MG63 (cell line): ENCODE measurements around the gene ZBTB11. TPM values are rescaled to one million over a fixed set of nuclear protein-coding genes. Genes with fewer than 3 reads are reported as not detected.
"Not testable (repeated sequence)": the region's sequence is repeated elsewhere in the genome, so short reads cannot be mapped to it uniquely, and the experiment has no call there.

Experiments used
- DNase-seq: peaks from one replicate; pipeline ENCODE4 v3.0.0-alpha.2; 2020
- H3K27me3 ChIP-seq: fragments of 250-450 bp; sonication (Bioruptor Pico); 2 replicates; pipeline ENCODE4 v1.5.1; 2020; ENCODE audit warnings: mild to moderate bottlenecking, moderate library complexity
- H3K36me3 ChIP-seq: fragments of 250-450 bp; sonication (Bioruptor Pico); 2 replicates; pipeline ENCODE4 v1.5.1; 2020; ENCODE audit warnings: mild to moderate bottlenecking, moderate library complexity
- H3K4me3 ChIP-seq: fragments of 250-450 bp; sonication (Bioruptor Pico); 2 replicates; pipeline ENCODE4 v1.5.1; 2020; ENCODE audit warnings: mild to moderate bottlenecking, moderate library complexity
- H3K9me3 ChIP-seq: fragments of 250-450 bp; sonication (Bioruptor Pico); 2 replicates; pipeline ENCODE4 v1.5.1; 2020; ENCODE audit warnings: mild to moderate bottlenecking, moderate library complexity
- total RNA-seq: library from RNA; depleted of rRNA; stranded (reverse); fragments of >200 nt; shearing (Covaris generic); gene quantifications from 2 replicates; pipeline ENCODE4 v1.2.3, GENCODE V29; 2014; ENCODE audit warnings: low replicate concordance

ZBTB11 gene
- total RNA-seq, 1 experiment from 2014 or later: 22.0 TPM

- Histone ChIP-seq H3K36me3 (peaks cover 83% of the 10 kb centered on the region), H3K27me3 (no peaks in the 10 kb centered on the region), H3K4me3 (no peak overlapping the region), H3K9me3 (no peaks in the 10 kb centered on the region)
- no peak for DNase-seq
Measured at GRCh38 chr3:101667844-101668243, 9.1 kb downstream of the ZBTB11 start.

- Histone ChIP-seq H3K9me3 (no peaks in the 10 kb centered on the region), H3K4me3 (no peak overlapping the region), H3K36me3 (peaks cover 85% of the 10 kb centered on the region), H3K27me3 (no peaks in the 10 kb centered on the region)
- DNase-seq: no peak
Measured at GRCh38 chr3:101667331-101667730, 9.6 kb downstream of the ZBTB11 start.

- Histone ChIP-seq H3K27me3 (no peaks in the 10 kb centered on the region), H3K36me3 (peaks cover 83% of the 10 kb centered on the region)
Measured at GRCh38 chr3:101665851-101666250, 11.1 kb downstream of the ZBTB11 start.

GRCh38 chr3:101665357-101665756, 11.6 kb downstream of the ZBTB11 start:
- Histone ChIP-seq H3K36me3 (peaks cover 84% of the 10 kb centered on the region), H3K4me3 (no peak overlapping the region), H3K27me3 (no peaks in the 10 kb centered on the region), H3K9me3 (no peaks in the 10 kb centered on the region)
- DNase-seq: no peak

More at GRCh38 chr3:101665851-101666250, 11.1 kb downstream of the ZBTB11 start:
- Histone ChIP-seq H3K9me3 (no peaks in the 10 kb centered on the region), H3K4me3 (no peak overlapping the region)
- no peak for DNase-seq

GRCh38 chr3:101660714-101661113, 16.2 kb downstream of the ZBTB11 start:
- Histone ChIP-seq H3K36me3 (peaks cover 82% of the 10 kb centered on the region), H3K4me3 (no peak overlapping the region), H3K9me3 (no peaks in the 10 kb centered on the region), H3K27me3 (no peaks in the 10 kb centered on the region)
- DNase-seq: no peak

- DNase-seq: no peak
- Histone ChIP-seq H3K4me3 (no peak overlapping the region), H3K27me3 (no peaks in the 10 kb centered on the region), H3K9me3 (no peaks in the 10 kb centered on the region), H3K36me3 (peaks cover 79% of the 10 kb centered on the region)
Measured at GRCh38 chr3:101656651-101657050, 20.3 kb downstream of the ZBTB11 start.

GRCh38 chr3:101646726-101647125, 30.2 kb downstream of the ZBTB11 start:
- Histone ChIP-seq H3K9me3 (0 out of 2 replicates have a peak, but pooled peaks cover 3% of the 10 kb centered on the region), H3K27me3 (no peaks in the 10 kb centered on the region), H3K36me3 (peaks cover 45% of the 10 kb centered on the region), H3K4me3 (no peak overlapping the region)
- DNase-seq: no peak

- Histone ChIP-seq H3K27me3 (no peaks in the 10 kb centered on the region), H3K36me3 (peaks cover 21% of the 10 kb centered on the region), H3K4me3 (no peak overlapping the region), H3K9me3 (0 out of 2 replicates have a peak, but pooled peaks cover 3% of the 10 kb centered on the region)
- DNase-seq: peak; percentile 72
Measured at GRCh38 chr3:101643861-101644613, 32.9 kb downstream of the ZBTB11 start.

GRCh38 chr3:101643009-101643844, 33.7 kb downstream of the ZBTB11 start:
- H3K36me3 ChIP-seq: peaks cover 13% of the 10 kb centered on the region
- H3K27me3 ChIP-seq: no peaks in the 10 kb centered on the region
- H3K4me3 ChIP-seq: no peak overlapping the region
- 0 out of 2 replicates have a peak, but pooled peaks cover 3% of the 10 kb centered on the region for H3K9me3 ChIP-seq
- no peak for DNase-seq

GRCh38 chr3:101642441-101642840, 34.5 kb downstream of the ZBTB11 start:
- DNase-seq: no peak
- Histone ChIP-seq H3K27me3 (no peaks in the 10 kb centered on the region), H3K4me3 (no peak overlapping the region), H3K36me3 (peaks cover 12% of the 10 kb centered on the region), H3K9me3 (0 out of 2 replicates have a peak, but pooled peaks cover 3% of the 10 kb centered on the region)

GRCh38 chr3:101641397-101642115, 35.4 kb downstream of the ZBTB11 start:
- H3K27me3 ChIP-seq, H3K4me3 ChIP-seq, H3K9me3 ChIP-seq, DNase-seq: not testable (repeated sequence)
- peaks cover 10% of the 10 kb centered on the region for H3K36me3 ChIP-seq

- H3K27me3 ChIP-seq: no peaks in the 10 kb centered on the region
- DNase-seq: no peak
- no peak overlapping the region for H3K4me3 ChIP-seq
- peaks cover 1% of the 10 kb centered on the region for H3K36me3 ChIP-seq
- H3K9me3 ChIP-seq: no peaks in the 10 kb centered on the region
Measured at GRCh38 chr3:101640256-101640655, 36.7 kb downstream of the ZBTB11 start.

- no peak for DNase-seq
- Histone ChIP-seq H3K36me3 (no peaks in the 10 kb centered on the region; the same call in 1 of the 2 replicates), H3K9me3 (no peaks in the 10 kb centered on the region), H3K4me3 (no peak overlapping the region), H3K27me3 (no peaks in the 10 kb centered on the region)
Measured at GRCh38 chr3:101639280-101639963, 37.5 kb downstream of the ZBTB11 start.

GRCh38 chr3:101638261-101638745, 38.6 kb downstream of the ZBTB11 start:
- no peak for DNase-seq
- Histone ChIP-seq H3K27me3 (no peaks in the 10 kb centered on the region), H3K9me3 (no peaks in the 10 kb centered on the region), H3K4me3 (no peak overlapping the region), H3K36me3 (no peaks in the 10 kb centered on the region; the same call in 1 of the 2 replicates)

GRCh38 chr3:101637451-101637850, 39.5 kb downstream of the ZBTB11 start:
- H3K4me3 ChIP-seq: no peak overlapping the region
- DNase-seq: no peak

More at GRCh38 chr3:101637451-101637850, 39.5 kb downstream of the ZBTB11 start:
- no peaks in the 10 kb centered on the region for H3K36me3 ChIP-seq
- no peaks in the 10 kb centered on the region for H3K9me3 ChIP-seq
- no peaks in the 10 kb centered on the region for H3K27me3 ChIP-seq
